DND-41 (cell line): Measurements from ENCODE around the gene FBN3.

ENCODE experiments used
- ATAC-seq: fragments of 200-7000 bp; cut with Tn5 transposase; 3 replicates; pipeline ENCODE4 v1.9.1; 2021; ENCODE audit warnings: low read depth; ENCODE audit not compliant: insufficient read depth
- DNase-seq: peaks from one replicate; pipeline ENCODE4 v3.0.0-alpha.2; 2020
- H2AFZ ChIP-seq: 2 replicates; pipeline ENCODE4 v1.6.0; 2012; ENCODE audit warnings: low read depth, low read length
- H3K27ac ChIP-seq: 2 replicates; pipeline ENCODE4 v1.5.1; 2012; ENCODE audit warnings: low read length, inconsistent platforms
- H3K27me3 ChIP-seq: fragments of 200-600 bp; sonication (generic); 2 replicates; pipeline ENCODE4 v1.6.0; 2012; ENCODE audit warnings: low read length, mild to moderate bottlenecking, inconsistent platforms; ENCODE audit not compliant: insufficient read depth, poor library complexity
- H3K36me3 ChIP-seq: 2 replicates; pipeline ENCODE4 v1.5.1; 2012; ENCODE audit warnings: low read length, inconsistent platforms; ENCODE audit not compliant: insufficient read depth
- H3K4me1 ChIP-seq: 2 replicates; pipeline ENCODE4 v1.5.1; 2012; ENCODE audit warnings: mild to moderate bottlenecking, low read length; ENCODE audit not compliant: insufficient read depth
- H3K4me2 ChIP-seq: 2 replicates; pipeline ENCODE4 v1.6.0; 2012; ENCODE audit warnings: mild to moderate bottlenecking, moderate library complexity, low read length, inconsistent platforms; ENCODE audit not compliant: insufficient read depth
- H3K4me3 ChIP-seq, 2 experiments: fragments of 200-600 bp in 1 of 2; shearing (Covaris generic) in 1 of 2; 2 replicates each; pipeline ENCODE4 v1.5.1; 2012 to 2016; ENCODE audit warnings: inconsistent platforms in 2 of 2, low read length in 2 of 2, mild to moderate bottlenecking in 2 of 2, low read depth in 1 of 2, moderate library complexity in 1 of 2
- H3K79me2 ChIP-seq: 2 replicates; pipeline ENCODE4 v1.6.0; 2012; ENCODE audit warnings: low read length, inconsistent platforms; ENCODE audit not compliant: insufficient read depth
- H3K9ac ChIP-seq: 2 replicates; pipeline ENCODE4 v1.6.0; 2012; ENCODE audit warnings: low read depth, mild to moderate bottlenecking, inconsistent platforms, low read length, moderate library complexity
- H3K9me3 ChIP-seq: 2 replicates; pipeline ENCODE4 v1.5.1; 2012; ENCODE audit warnings: low read length, moderate library complexity, mild to moderate bottlenecking, inconsistent platforms; ENCODE audit not compliant: insufficient read depth, severe bottlenecking
- H4K20me1 ChIP-seq: 2 replicates; pipeline ENCODE4 v1.6.0; 2012; ENCODE audit warnings: low read length; ENCODE audit not compliant: insufficient read depth
- EZH2 ChIP-seq: IDR thresholded peaks from 3 replicates; pipeline ENCODE4 v1.6.1; 2012; ENCODE audit warnings: borderline replicate concordance, low read depth, mild to moderate bottlenecking, moderate library complexity, low read length, inconsistent platforms; ENCODE audit not compliant: severe bottlenecking
- TF ChIP-seq, protein P1 (sequence below): IDR thresholded peaks from 2 replicates; pipeline ENCODE4 v1.5.1; 2012; ENCODE audit warnings: borderline replicate concordance, low read length, moderate library complexity, mild to moderate bottlenecking; ENCODE audit not compliant: poor library complexity, severe bottlenecking; ENCODE audit errors: extremely low read depth

The FBN3 gene

DNA sequence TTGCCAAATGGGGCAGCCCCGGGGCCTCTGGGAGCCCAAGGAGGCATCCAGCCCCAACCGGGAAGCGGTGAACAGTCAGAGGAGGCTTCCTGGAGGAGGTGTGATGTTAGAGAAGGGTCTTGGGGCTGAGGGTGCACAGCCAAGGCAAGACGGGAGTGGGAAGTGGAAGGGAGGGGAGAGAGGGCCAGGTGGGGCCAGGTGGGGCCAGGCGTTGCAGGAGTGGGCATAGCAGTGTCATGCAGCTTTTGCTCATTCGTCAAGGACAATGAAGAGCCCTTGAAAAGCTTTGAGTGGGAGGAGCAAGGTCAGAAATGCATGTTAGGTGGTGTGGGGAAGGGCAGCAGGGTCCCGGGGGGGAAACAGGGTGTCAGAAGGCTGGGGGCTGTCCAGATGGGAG lies 1.8 kb downstream of the FBN3 start:
- H3K4me1 ChIP-seq: no peaks in the 10 kb centered on the region
- ATAC-seq (no peak), DNase-seq (no peak)
- no peak overlapping the region for H3K4me3 ChIP-seq
- no peaks in the 10 kb centered on the region for H4K20me1 ChIP-seq
- H3K27ac ChIP-seq: no peak overlapping the region
- TF ChIP-seq, protein P1, sequence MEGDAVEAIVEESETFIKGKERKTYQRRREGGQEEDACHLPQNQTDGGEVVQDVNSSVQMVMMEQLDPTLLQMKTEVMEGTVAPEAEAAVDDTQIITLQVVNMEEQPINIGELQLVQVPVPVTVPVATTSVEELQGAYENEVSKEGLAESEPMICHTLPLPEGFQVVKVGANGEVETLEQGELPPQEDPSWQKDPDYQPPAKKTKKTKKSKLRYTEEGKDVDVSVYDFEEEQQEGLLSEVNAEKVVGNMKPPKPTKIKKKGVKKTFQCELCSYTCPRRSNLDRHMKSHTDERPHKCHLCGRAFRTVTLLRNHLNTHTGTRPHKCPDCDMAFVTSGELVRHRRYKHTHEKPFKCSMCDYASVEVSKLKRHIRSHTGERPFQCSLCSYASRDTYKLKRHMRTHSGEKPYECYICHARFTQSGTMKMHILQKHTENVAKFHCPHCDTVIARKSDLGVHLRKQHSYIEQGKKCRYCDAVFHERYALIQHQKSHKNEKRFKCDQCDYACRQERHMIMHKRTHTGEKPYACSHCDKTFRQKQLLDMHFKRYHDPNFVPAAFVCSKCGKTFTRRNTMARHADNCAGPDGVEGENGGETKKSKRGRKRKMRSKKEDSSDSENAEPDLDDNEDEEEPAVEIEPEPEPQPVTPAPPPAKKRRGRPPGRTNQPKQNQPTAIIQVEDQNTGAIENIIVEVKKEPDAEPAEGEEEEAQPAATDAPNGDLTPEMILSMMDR: no peak
- no peak for TF ChIP-seq EZH2
- H2AFZ ChIP-seq: no peak overlapping the region
- no peaks in the 10 kb centered on the region for H3K79me2 ChIP-seq
- no peaks in the 10 kb centered on the region for H3K9me3 ChIP-seq
- no peak overlapping the region for H3K4me2 ChIP-seq
- no peak overlapping the region for H3K9ac ChIP-seq
- H3K27me3 ChIP-seq: peaks cover 2% of the 10 kb centered on the region
- H3K36me3 ChIP-seq: no peaks in the 10 kb centered on the region

DNA sequence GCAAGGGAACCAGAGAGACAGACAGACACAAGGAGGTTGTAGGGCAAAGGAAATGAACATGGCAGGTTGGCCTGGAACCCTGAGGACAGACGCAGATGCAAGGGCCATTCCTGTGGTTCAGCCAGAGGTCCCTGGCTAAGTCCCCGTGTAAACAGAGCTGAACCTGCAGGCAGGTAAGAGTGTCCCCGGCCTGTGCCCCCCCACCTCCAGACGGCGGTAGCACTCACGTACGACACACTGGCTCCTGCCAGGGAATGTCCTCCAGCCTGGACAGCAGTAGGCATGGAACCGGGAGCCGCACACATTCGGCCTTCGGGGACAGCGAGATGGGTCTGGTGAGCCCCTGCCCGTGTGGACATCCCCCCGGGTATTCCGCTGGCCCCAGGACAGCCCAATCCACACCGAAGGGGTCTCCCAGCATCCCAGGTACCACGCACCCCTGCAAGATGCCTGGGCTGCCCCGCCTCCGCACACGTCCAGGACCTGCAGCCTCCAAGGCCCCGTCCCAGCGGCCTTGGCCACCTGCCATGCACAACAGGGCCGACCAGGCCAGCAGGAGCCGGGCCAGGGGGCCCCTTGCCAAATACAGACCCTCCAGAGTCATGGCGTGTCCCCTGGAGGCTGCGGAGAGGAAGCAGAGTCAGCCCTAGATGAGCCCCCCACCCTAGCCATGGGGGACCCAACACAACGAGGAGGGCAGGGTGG lies 2.4 kb downstream of the FBN3 start:
- Histone ChIP-seq H3K36me3 (no peaks in the 10 kb centered on the region), H4K20me1 (no peaks in the 10 kb centered on the region), H3K4me1 (no peaks in the 10 kb centered on the region), H3K4me2 (no peak overlapping the region), H3K9me3 (no peaks in the 10 kb centered on the region), H3K9ac (no peak overlapping the region), H2AFZ (no peak overlapping the region), H3K79me2 (no peaks in the 10 kb centered on the region), H3K4me3 (no peak overlapping the region), H3K27ac (no peak overlapping the region), H3K27me3 (peaks cover 2% of the 10 kb centered on the region)
- TF ChIP-seq EZH2: no peak
- TF ChIP-seq, protein P1: no peak
- ATAC-seq: no peak
- DNase-seq: no peak

DNA sequence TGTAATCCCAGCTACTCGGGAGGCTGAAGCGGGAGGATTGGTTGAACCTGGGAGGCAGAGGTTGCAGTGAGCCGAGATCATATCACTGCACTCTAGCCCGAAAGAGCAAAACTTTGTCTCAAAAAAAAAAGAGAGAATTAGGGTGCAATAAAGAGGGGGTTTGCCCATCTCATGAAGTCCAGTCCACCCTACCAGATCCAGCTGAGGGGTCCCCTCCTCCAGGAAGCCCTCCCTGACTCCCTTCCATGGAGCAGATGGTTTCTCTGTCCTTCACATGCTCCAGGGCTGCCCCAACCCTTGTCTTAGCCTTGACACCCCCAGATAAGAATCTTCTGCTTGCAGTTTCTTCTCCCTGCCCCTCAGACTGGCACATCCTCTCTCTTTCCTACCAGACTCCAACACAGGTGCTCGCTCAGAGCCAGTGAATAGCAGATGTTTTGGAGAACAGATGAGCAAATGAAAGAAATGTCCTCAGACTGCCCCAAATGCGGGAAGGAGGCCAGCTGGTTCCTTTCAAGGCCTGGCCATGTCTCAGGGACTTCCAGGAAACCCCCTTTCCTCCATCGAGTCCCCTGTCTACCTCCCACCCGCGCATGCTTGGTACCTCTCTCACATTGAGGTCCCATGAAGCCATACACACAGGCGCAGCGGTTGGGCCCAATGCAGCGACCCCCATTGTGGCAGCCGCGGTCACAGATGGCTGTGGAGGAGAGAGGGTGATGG lies 5.0 kb downstream of the FBN3 start:
- no peak for DNase-seq
- Histone ChIP-seq H4K20me1 (no peaks in the 10 kb centered on the region), H3K79me2 (no peaks in the 10 kb centered on the region), H3K9ac (no peak overlapping the region), H3K4me2 (no peak overlapping the region), H3K9me3 (no peaks in the 10 kb centered on the region), H3K36me3 (no peaks in the 10 kb centered on the region), H3K27ac (no peak overlapping the region), H3K27me3 (peaks cover 2% of the 10 kb centered on the region), H2AFZ (no peak overlapping the region), H3K4me3 (no peak overlapping the region), H3K4me1 (no peaks in the 10 kb centered on the region)
- ATAC-seq: no peak
- no peak for TF ChIP-seq EZH2
- TF ChIP-seq, protein P1: no peak
